Activated CD8-positive, alpha-beta memory T cell treated with anti-CD3 and anti-CD28 coated beads for 48 hours (primary cell): Measurements from ENCODE around the gene CYCS.

Experiments used
- DNase-seq, 3 experiments: peaks; one replicate each; pipeline ENCODE4 v3.0.0-alpha.2; 2020; ENCODE audit warnings: low read depth in 2 of 3, low spot score in 2 of 3

Gene CYCS

GRCh38 chr7:25073451-25073850 is 51.6 kb downstream of the CYCS start:
- DNase-seq: no peak
